ENCODE data around the gene CALML5. TPM values are rescaled to one million over a fixed set of nuclear protein-coding genes. Genes with fewer than 3 reads are reported as not detected.

Gene CALML5
- total and polyA plus RNA-seq, 9 of the 15 experiments (the other 6 are each of a cell fraction or from before 2014, with no cell fraction given), result not detected

- 48% methylated on average over 3 of the region's 3 CpGs for WGBS (ENCODE audit: insufficient coverage, low coverage, missing lambda C conversion rate)
- Histone ChIP-seq H3K27ac (ENCODE audit: extremely low read depth, low read depth, low read length) (peak overlapping the region; percentile 38; the same call in 2 of the 3 replicates), H2AFZ (ENCODE audit: low read depth, low read length) (no peak overlapping the region), H3K79me2 (ENCODE audit: control insufficient read depth, insufficient read depth, low read length) (peaks cover 100% of the 10 kb centered on the region), H4K20me1 (replicated peaks; ENCODE audit: control insufficient read depth, insufficient read depth, low read length) (no peaks in the 10 kb centered on the region), H3K9me1 (ENCODE audit: control insufficient read depth, insufficient read depth, low read length) (no peaks in the 10 kb centered on the region), H3K4me1 (replicated peaks in 1 of 2; ENCODE audit: control insufficient read depth in 2 of 2, insufficient read depth in 2 of 2, low read length in 2 of 2) (peaks cover 17 to 32% of the 10 kb centered on the region in 2 experiments; a peak in 4 of 5 replicates), H3K9ac (ENCODE audit: insufficient read depth in 1 of 2, low read depth in 2 of 2, low read length in 2 of 2) (no peak overlapping the region), H3K4me2 (ENCODE audit: insufficient read depth, low read length) (no peak overlapping the region), H3K9me3 (replicated peaks; ENCODE audit: control insufficient read depth, insufficient read depth, low read depth, low read length) (no peaks in the 10 kb centered on the region), H3K4me3 (no peak overlapping the region), H3K27me3 (ENCODE audit: control insufficient read depth in 2 of 2, insufficient read depth in 2 of 2, low read length in 2 of 2) (no peaks in the 10 kb centered on the region), H3K36me3 (ENCODE audit: control insufficient read depth, insufficient read depth, low read length) (peaks cover 89% of the 10 kb centered on the region)
- intact Hi-C loops (cut with micrococcal nuclease), result no loop called here
- CTCF ChIA-PET (ENCODE audit: low intra/inter-chr PET ratio), result no interaction called here
- BruUV-seq (replicated peaks), result no TSS peak
- DNase-seq (ENCODE audit: extremely low read depth in 1 of 4, low spot score in 3 of 4) (no peak), FAIRE-seq (no peak), ATAC-seq (no peak)
- POLR2A ChIA-PET, result interaction anchor here (3.5 kb wide), 1 partner anchor 165 kb away, joined by 14 read pairs; no protein-coding TSS in a partner anchor
- in situ Hi-C loops (cut with MboI), result no loop called here
- no peak for TF ChIP-seq SNIP1 (IDR thresholded peaks at IDR 0.05; ENCODE audit: low read depth)
- peak; percentile 22; the same call in 1 of the 2 replicates for TF ChIP-seq HBP1 (CRISPR knock-in tag; IDR thresholded peaks at IDR 0.05)
- TF ChIP-seq ELK3 (CRISPR knock-in tag; IDR thresholded peaks at IDR 0.05), result 0 out of 2 replicates have a peak, but pooled peaks have one; percentile 19
- TF ChIP-seq, protein P1, sequence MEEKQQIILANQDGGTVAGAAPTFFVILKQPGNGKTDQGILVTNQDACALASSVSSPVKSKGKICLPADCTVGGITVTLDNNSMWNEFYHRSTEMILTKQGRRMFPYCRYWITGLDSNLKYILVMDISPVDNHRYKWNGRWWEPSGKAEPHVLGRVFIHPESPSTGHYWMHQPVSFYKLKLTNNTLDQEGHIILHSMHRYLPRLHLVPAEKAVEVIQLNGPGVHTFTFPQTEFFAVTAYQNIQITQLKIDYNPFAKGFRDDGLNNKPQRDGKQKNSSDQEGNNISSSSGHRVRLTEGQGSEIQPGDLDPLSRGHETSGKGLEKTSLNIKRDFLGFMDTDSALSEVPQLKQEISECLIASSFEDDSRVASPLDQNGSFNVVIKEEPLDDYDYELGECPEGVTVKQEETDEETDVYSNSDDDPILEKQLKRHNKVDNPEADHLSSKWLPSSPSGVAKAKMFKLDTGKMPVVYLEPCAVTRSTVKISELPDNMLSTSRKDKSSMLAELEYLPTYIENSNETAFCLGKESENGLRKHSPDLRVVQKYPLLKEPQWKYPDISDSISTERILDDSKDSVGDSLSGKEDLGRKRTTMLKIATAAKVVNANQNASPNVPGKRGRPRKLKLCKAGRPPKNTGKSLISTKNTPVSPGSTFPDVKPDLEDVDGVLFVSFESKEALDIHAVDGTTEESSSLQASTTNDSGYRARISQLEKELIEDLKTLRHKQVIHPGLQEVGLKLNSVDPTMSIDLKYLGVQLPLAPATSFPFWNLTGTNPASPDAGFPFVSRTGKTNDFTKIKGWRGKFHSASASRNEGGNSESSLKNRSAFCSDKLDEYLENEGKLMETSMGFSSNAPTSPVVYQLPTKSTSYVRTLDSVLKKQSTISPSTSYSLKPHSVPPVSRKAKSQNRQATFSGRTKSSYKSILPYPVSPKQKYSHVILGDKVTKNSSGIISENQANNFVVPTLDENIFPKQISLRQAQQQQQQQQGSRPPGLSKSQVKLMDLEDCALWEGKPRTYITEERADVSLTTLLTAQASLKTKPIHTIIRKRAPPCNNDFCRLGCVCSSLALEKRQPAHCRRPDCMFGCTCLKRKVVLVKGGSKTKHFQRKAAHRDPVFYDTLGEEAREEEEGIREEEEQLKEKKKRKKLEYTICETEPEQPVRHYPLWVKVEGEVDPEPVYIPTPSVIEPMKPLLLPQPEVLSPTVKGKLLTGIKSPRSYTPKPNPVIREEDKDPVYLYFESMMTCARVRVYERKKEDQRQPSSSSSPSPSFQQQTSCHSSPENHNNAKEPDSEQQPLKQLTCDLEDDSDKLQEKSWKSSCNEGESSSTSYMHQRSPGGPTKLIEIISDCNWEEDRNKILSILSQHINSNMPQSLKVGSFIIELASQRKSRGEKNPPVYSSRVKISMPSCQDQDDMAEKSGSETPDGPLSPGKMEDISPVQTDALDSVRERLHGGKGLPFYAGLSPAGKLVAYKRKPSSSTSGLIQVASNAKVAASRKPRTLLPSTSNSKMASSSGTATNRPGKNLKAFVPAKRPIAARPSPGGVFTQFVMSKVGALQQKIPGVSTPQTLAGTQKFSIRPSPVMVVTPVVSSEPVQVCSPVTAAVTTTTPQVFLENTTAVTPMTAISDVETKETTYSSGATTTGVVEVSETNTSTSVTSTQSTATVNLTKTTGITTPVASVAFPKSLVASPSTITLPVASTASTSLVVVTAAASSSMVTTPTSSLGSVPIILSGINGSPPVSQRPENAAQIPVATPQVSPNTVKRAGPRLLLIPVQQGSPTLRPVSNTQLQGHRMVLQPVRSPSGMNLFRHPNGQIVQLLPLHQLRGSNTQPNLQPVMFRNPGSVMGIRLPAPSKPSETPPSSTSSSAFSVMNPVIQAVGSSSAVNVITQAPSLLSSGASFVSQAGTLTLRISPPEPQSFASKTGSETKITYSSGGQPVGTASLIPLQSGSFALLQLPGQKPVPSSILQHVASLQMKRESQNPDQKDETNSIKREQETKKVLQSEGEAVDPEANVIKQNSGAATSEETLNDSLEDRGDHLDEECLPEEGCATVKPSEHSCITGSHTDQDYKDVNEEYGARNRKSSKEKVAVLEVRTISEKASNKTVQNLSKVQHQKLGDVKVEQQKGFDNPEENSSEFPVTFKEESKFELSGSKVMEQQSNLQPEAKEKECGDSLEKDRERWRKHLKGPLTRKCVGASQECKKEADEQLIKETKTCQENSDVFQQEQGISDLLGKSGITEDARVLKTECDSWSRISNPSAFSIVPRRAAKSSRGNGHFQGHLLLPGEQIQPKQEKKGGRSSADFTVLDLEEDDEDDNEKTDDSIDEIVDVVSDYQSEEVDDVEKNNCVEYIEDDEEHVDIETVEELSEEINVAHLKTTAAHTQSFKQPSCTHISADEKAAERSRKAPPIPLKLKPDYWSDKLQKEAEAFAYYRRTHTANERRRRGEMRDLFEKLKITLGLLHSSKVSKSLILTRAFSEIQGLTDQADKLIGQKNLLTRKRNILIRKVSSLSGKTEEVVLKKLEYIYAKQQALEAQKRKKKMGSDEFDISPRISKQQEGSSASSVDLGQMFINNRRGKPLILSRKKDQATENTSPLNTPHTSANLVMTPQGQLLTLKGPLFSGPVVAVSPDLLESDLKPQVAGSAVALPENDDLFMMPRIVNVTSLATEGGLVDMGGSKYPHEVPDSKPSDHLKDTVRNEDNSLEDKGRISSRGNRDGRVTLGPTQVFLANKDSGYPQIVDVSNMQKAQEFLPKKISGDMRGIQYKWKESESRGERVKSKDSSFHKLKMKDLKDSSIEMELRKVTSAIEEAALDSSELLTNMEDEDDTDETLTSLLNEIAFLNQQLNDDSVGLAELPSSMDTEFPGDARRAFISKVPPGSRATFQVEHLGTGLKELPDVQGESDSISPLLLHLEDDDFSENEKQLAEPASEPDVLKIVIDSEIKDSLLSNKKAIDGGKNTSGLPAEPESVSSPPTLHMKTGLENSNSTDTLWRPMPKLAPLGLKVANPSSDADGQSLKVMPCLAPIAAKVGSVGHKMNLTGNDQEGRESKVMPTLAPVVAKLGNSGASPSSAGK (IDR thresholded peaks at IDR 0.05), result 0 out of 2 replicates have a peak, but pooled peaks have one; percentile 26
- TF ChIP-seq POLR2A (conservative IDR thresholded peaks at IDR 0.05), result peak; percentile 42; the same call in 1 of the 2 replicates
- TF ChIP-seq NFXL1 (CRISPR knock-in tag; IDR thresholded peaks at IDR 0.05), result no peak
- TF ChIP-seq TOE1 (IDR thresholded peaks at IDR 0.05; ENCODE audit: borderline replicate concordance), result no peak
- TF ChIP-seq TOE1 (CRISPR knock-in tag; IDR thresholded peaks at IDR 0.05; ENCODE audit: borderline replicate concordance, low read depth), result no peak
- peak; percentile 30 for TF ChIP-seq POLR2B (IDR thresholded peaks at IDR 0.05; ENCODE audit: low read depth, partially characterized antibody)
These were observed 41.6 kb downstream of the CALML5 start for GRCh38 chr10:5457741-5458140.
